Subcutaneous adipose tissue (tissue), 4 donors: Measurements from ENCODE around the gene MYO3B. TPM values are rescaled to one million over a fixed set of nuclear protein-coding genes. Genes with fewer than 3 reads are reported as not detected.

Experiments used
- total RNA-seq, 4 donors: library from RNA; depleted of rRNA; stranded (reverse); fragments of >200 nt; gene quantifications; one replicate each; pipeline ENCODE4 v1.1.0, GENCODE V29; 2016
- TF ChIP-seq, protein P1 (sequence below): fragments of 450-650 bp; IDR thresholded peaks from one replicate; pipeline ENCODE4 v1.5.1; 2016; ENCODE audit warnings: low read depth, mild to moderate bottlenecking, control low read depth, antibody characterized with exemption, moderate library complexity

MYO3B gene
- total RNA-seq, 4 donors from 2014 or later, result 0.17 TPM; not detected in 3

- TF ChIP-seq, protein P1, sequence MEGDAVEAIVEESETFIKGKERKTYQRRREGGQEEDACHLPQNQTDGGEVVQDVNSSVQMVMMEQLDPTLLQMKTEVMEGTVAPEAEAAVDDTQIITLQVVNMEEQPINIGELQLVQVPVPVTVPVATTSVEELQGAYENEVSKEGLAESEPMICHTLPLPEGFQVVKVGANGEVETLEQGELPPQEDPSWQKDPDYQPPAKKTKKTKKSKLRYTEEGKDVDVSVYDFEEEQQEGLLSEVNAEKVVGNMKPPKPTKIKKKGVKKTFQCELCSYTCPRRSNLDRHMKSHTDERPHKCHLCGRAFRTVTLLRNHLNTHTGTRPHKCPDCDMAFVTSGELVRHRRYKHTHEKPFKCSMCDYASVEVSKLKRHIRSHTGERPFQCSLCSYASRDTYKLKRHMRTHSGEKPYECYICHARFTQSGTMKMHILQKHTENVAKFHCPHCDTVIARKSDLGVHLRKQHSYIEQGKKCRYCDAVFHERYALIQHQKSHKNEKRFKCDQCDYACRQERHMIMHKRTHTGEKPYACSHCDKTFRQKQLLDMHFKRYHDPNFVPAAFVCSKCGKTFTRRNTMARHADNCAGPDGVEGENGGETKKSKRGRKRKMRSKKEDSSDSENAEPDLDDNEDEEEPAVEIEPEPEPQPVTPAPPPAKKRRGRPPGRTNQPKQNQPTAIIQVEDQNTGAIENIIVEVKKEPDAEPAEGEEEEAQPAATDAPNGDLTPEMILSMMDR, result no peak
These were observed 345.6 kb downstream of the MYO3B start for GRCh38 chr2:170523506-170523905.

DNA sequence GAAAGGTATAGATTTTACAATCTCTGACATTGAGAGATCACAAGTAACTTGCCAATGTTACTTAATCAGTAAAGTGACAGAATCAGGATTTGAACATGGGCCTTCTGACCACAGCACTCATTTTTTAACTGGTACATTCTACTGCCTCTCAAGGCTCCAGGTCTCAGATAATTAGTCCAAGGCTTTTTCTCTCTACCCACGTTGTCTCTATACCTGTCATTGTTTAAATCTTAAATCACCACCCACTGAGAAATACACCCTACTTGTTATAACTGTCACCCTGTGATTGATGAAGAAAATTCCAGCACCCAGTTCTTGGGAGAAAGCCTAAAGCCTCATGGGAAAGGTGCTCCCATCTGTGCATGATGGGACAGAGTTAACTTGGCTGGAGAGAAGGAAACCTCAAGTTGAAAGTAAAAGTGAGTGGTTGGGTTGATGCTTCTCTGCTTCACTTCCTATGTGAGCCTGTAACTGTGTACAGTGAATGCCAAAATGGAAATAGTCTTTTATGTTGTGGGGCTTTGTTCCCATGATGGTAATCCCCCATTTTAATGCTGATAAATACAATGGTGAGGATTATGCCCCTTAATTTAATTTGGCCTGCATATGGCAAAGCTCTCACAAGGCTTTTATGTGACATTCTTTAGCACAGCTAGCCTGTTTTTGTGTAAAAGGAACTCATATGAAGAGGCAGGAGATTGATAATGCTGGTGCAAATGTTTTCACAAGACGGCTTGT, 347.1 kb downstream of the MYO3B start:
- TF ChIP-seq, protein P1, result no peak

GRCh38 chr2:170525566-170525900, 347.6 kb downstream of the MYO3B start:
- TF ChIP-seq, protein P1, result no peak

DNA sequence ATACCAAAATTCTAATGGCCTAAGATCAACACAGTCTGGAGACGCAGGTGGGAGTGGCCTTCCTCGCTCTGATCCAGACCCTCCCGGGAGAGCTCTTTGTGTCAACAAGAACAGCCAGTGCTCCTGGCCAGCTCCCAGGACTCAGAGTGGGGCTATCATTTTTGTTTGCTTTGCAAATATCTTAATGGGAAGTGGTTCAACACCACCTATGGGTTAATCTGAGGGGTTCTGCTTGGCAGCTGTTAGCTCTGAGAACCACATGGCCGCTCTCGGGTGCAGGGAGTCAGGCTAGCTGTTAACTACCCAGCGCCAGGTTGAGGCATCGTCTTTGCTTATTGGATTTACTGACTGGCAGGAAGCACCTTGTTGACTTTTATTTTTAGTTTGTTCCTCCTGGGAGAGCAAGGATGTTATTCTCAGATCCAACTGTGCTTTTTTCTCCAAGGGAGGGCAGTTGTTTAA, 352.4 kb downstream of the MYO3B start:
- TF ChIP-seq, protein P1, result no peak

- TF ChIP-seq, protein P1, result no peak
These were observed 353.0 kb downstream of the MYO3B start for GRCh38 chr2:170530803-170531564.

- TF ChIP-seq, protein P1, result no peak
These were observed 353.9 kb downstream of the MYO3B start for GRCh38 chr2:170531876-170532275.

DNA sequence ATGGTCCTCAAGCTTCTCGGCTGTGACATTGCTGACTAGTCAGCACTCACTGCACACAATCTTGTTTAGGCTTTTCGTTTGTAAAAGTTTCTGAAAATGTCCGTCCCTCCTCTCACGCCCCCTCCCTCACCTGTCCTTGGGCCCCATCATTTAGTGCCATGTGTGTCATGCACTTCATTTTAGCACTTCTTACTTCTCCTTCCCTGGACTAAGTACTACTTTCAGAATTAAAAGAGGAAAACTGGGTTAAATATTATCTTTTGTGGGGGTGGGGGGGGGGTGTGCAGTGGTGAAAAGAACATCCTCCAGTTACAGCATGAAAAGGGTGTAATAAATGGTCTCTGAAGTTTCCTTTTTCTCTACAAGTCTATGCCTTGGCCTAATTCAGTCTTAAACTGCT, 355.2 kb downstream of the MYO3B start:
- TF ChIP-seq, protein P1, result no peak
